Glomerular visceral epithelial cell (primary cell): ENCODE results near the gene RNF186.
"Not testable (repeated sequence)": the region's sequence is repeated elsewhere in the genome, so short reads cannot be mapped to it uniquely, and the experiment has no call there.

ENCODE experiments used
- DNase-seq: peaks from one replicate; pipeline ENCODE4 v3.0.0-alpha.2; 2016; ENCODE audit errors: extremely low spot score

RNF186 gene, protein sequence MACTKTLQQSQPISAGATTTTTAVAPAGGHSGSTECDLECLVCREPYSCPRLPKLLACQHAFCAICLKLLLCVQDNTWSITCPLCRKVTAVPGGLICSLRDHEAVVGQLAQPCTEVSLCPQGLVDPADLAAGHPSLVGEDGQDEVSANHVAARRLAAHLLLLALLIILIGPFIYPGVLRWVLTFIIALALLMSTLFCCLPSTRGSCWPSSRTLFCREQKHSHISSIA

DNA sequence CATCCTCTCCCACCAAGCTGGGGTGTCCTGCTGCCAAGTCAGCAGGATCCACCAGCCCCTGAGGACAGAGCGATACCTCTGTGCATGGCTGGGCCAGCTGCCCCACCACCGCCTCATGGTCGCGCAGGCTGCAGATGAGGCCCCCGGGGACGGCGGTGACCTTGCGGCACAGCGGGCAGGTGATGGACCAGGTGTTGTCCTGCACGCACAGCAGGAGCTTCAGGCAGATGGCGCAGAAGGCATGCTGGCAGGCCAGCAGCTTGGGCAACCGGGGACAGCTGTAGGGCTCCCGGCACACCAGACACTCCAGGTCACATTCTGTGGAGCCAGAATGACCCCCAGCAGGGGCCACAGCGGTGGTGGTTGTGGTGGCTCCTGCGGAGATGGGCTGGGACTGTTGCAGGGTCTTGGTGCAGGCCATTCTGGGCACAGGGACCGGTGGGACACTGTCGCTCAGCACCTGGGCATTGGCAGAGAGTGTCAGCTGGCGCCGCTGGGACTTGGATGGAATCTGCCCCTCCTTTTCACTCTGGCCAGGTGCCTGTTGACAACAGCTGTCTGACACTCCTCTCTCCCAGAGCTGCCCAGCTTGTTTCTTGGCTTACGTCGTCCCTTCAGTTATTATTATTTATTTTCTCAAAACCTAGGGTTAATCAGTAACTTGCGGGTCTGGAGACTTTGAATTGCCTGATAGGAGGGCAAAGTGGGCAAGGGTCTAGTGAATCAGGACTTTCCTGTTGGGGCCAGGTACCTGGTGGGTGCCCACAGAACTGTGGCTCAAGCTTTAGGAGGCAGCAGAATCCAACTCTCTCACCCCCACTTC is at the start of gene RNF186:
Gene RNF186, minus strand, starts transcription at position 603 of the 823 bp plus-strand sequence. Its CDS starts 182 bp downstream, at position 421.
- no peak for DNase-seq

DNA sequence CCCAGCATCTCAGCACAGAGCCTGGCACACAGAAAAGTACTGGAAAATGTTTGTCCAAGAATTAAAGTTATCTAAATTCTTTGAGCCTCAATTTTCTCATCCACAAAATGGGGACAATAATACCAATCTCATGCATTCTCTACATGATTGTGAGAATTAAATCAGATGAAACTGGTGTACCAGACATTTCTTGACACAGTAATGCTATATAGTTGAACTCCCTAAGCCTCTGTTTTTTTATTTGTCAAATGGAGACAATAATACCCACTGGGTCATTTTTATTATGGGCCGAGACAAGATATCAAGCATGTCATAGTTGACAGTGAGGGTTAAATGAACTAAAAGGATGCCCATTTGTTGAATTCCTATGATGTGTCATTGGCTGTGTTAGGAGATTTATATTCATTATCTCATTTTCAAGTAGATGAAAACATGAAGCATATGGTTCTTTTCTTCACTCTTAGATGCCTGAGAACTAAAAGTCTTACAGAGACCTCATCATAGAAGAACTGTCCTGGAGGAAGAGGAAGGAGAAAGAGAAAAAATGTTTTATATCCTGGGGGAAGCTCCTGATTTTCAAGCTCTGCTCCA is 49.6 kb upstream of the RNF186 start:
- DNase-seq, result no peak

DNA sequence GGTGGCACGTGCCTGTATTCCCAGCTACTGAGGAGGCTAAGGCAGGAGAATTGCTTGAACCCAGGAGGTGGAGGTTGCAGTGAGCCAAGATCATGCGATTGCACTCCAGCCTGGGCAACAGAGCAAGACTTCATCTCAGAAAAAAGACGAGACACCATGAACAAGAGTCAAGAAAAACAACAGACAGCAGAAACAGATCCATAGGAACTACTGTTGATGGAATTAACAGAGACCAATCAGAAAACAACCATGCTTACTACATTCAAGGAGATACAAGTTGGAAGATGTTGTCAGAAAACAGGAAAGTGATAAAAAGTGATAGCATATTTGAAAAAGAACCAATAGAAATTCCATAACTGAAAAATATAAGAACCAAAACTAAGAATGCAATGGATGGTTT is 47.9 kb upstream of the RNF186 start:
- DNase-seq, result no peak

GRCh38 chr1:19861842-19862530 is 46.9 kb upstream of the RNF186 start:
- no peak for DNase-seq

- DNase-seq, result no peak
These were observed 46.0 kb upstream of the RNF186 start for GRCh38 chr1:19861034-19861433.

- no peak for DNase-seq
These were observed 45.3 kb upstream of the RNF186 start for GRCh38 chr1:19860418-19860817.

DNA sequence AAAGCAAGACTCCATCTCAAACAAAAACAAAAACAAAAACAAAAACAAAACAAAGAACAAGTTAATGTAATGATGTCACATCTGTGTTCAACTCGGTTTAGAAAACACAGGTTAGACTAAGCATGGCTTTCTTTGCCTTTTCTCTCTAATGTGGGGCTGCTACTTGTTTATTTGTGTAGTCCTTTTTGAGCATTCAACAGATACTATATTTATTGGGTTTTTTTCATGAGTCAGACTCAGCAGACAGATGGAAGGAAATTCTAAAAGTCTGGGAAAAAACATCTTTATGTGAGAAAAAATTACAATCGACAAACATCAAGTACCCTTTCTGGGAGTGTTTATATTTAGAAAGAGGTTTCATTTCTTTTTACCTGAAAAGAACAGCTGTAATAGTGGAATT is 44.8 kb upstream of the RNF186 start:
- no peak for DNase-seq

GRCh38 chr1:19858893-19859292 is 43.8 kb upstream of the RNF186 start:
- no peak for DNase-seq

DNA sequence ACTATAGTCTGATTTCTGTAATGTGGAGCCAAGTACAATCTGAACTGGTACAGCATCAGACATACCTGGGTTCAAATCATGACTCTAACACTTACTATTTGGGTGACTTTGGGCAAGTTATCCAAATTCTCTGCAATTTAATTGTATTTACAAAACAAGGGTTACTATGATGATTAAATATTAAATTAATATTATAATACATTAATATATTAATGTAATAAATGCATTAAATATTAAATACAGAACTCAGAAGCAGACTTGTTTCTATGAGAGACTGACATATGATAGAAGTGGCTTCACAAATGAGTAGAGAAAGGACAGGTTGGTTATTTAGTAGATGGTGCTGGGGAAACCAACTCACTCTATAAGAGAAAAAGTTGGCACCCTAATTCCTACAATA is 39.8 kb upstream of the RNF186 start:
- DNase-seq, result no peak

- no peak for DNase-seq
These were observed 37.0 kb upstream of the RNF186 start for GRCh38 chr1:19852036-19852435.

DNA sequence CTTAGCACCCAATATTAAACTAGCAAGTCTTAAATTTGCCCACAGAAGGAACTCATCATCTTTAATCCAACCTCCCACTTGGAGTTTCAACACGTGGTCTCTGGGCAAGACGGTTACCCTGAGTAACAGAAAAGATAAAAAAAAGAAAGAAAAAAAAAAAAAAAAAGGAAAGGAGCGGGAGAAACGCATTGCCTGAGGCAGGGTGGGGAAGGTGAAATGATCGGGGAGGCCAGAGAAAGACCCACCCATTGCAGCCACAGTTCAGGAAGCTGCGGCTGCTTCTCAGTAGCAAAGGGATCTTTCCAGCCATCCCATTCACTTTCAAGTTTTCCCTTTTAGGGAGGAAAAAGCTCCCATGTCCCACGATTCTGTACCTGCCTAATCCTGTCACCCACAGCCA is 35.1 kb upstream of the RNF186 start:
- DNase-seq, result no peak

GRCh38 chr1:19849307-19849706 is 34.2 kb upstream of the RNF186 start:
- DNase-seq, result not testable (repeated sequence)

DNA sequence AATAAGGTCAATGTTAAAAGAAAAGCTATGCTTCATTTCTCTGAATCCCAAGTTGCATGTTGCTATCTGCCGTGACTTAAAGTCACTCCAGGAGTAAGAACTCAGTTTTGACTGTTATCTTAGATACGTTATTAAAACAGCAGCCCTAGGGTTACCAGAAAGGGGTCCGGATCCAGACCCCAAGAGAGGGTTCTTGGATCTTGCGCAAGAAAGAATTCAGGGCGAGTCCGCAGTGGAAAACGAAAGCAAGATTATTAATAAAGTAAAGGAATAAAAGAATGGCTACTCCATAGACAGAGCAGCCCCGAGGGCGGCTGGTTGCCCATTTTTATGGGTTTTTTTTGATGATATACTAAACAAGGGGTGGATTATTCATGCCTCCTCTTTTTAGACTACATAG is 32.3 kb upstream of the RNF186 start:
- not testable (repeated sequence) for DNase-seq

DNA sequence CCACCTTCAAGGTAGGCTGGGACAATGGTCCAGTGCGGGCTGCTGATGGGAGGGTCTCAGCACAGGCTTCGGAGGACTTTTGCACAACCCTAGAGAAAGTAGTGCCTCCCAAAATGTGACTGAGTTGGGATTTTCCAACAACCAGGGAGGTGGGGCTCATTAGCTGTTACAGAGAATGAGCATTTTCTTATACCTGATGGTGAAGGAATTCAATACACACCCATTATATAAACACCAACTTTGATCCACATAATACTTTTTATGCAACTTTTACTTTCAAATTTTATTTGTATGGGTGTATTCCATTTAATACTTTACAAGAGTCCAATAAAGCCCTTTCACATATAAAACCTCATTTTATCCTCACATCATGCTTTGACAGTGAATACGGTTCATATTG is 31.3 kb upstream of the RNF186 start:
- no peak for DNase-seq

- DNase-seq, result no peak
These were observed 30.5 kb upstream of the RNF186 start for GRCh38 chr1:19845555-19845954.

GRCh38 chr1:19844731-19845495 is 29.8 kb upstream of the RNF186 start:
- DNase-seq, result no peak

GRCh38 chr1:19840228-19840627 is 25.1 kb upstream of the RNF186 start:
- no peak for DNase-seq

DNA sequence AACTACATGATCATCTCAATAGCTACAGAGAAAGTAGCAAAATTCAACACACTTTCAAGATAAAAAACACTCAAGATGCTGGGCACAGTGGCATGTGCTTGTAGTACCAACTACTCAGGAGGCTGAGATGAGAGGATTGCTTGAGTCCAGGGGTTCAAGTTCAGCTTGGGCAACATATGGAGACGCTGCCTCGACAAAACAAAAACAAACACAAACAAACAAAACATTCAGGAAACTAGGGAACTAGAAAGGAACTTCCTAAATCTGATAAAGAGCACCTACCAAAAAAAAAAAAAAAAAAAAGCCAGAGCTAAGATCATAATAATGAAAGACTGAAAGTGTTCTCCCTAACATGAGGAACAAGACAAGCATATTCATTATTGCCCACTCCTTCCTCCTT is 22.8 kb upstream of the RNF186 start:
- DNase-seq, result no peak

DNA sequence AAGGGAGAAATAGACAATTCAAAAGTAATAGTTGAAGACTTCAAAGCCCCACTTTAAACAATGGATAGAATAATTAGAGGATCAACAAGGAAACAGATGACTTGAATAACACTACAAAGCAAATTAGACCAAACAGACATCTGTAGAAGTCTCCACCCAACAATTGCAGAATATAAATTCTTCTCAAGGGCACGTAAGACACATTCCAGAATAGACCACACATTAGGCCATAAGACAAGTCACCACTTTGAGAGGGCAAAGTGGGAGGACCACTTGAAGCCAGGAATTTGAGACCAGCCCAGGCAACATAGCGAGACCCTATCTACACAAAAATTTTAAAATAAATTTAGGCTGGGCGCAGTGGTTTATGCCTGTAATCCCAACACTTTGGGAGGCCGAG is 20.5 kb upstream of the RNF186 start:
- no peak for DNase-seq

DNA sequence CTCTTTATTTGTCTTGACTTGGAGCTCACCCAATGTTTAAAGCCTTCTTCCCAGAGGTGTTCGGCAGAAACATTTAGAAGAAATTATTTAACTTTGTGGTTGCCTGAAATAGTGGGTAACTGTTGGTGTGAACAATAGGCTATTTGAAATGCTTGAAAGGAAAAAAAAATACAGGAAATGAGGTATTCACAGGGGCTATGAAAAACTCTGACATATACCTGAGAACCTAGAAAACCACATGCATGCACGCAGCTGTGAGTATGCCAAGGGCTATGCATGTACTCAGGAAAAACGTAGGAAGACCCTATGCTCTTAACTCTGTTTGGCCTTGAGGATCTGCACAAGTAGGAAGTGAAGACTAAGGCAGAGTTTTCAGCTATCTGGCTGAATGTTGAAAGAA is 16.4 kb upstream of the RNF186 start:
- DNase-seq, result no peak

DNA sequence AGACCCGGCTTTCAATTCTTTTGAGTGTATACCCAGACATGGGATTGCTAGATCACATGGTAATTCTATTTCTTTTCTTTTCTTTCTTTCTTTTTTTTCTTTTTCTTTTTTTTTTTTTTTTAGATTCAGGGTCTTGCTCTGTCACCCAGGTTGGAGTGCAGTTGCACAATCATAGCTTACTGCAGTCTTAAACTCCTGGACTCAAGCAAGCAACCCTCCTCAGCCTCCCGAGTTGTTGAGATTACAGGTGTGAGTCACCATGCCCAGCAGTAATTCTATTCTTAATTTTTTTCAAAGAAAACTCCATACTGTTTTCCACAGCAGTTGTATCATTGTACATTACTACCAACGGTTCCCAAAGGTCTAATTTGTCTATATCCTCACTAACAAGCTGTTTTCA is 13.5 kb upstream of the RNF186 start:
- DNase-seq, result no peak

DNA sequence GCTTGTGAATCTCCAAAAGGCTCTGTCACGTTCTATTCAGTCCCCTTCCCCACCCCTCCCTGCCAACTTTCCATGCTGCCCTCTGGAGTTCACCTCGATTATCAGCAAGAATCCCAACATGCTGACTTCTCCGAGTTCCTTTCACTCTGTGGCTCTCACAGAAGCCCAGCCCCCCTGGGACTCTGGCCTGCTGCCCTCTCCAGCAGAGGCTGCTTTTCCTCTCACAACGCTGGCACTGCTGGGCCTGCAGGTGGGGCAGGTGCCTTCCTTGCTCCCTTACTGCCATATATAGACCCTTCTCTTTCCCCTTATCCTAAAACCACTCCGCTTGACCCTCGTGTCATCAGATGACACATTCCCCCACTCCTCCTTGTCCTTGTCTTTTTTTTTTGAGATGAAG is 10.2 kb upstream of the RNF186 start:
- DNase-seq, result no peak
